ENCODE measurements around the gene SPATS2.
A peak's percentile ranks its signal among the peaks of the same experiment; 100 is the strongest.

The SPATS2 gene

DNA sequence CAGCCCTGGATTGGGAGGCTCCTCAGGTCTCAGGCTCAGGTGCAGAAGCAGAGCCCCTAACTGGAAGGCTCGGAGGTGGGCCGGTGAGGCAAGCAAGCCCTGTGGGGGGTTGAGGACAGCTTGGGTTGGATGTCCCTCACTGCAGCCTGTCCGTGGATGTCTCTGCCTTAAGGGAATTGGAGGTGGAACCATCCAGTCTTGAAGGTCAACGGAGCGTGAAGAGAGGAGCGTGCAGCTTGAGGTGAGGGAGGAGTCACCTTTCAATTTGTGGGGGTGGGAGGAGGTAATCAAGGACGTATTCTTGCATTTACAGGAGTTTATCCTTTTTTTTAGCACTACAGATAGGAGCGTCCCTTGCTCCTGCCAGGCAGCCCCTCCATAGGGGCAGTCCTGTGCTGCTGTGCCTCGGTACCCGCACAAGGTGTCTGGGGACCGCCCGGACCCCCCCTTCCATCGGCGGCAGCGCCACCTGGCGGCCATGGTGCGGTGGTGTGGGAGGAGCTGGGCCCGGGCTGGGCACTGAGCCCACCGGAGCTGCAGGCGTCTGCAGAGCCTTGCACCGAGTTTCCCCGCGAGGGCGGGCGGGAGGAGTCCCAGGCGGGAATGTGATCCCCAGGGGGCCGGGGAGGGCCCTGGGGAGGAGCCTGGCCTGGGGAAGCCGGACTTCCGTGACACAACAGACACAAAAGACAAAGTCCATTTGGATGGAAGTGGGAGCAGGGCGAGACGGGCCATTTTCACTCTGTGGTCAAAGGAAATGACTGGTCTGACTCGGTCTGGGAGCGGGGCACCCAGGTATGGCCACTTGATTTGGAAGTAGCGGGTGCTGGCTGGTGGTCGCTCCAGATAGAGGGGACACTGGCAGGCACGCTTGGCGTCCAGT, 19.7 kb upstream of the SPATS2 start:
- Histone ChIP-seq H3K4me2 (ENCODE audit: low read length) (peak overlapping the region; percentile 63), H3K4me1 (ENCODE audit: insufficient read depth, low read length, severe bottlenecking) (peaks cover 38% of the 10 kb centered on the region), H3K27me3 (ENCODE audit: insufficient read depth, low read length) (0 out of 2 replicates have a peak, but pooled peaks cover 4% of the 10 kb centered on the region), H3K9me2 (ENCODE audit: low read depth, low read length) (no peaks in the 10 kb centered on the region), H3K9me3 (ENCODE audit: low read length) (no peaks in the 10 kb centered on the region), H3K4me3 (ENCODE audit: low read depth, low read length, poor library complexity, severe bottlenecking) (peak overlapping the region; percentile 47), H3K9ac (ENCODE audit: low read length) (no peak overlapping the region), H3F3A (ENCODE audit: insufficient read depth, low read length) (no peaks in the 10 kb centered on the region), H3K79me2 (ENCODE audit: insufficient read depth, low read length) (no peaks in the 10 kb centered on the region), H3K27ac (ENCODE audit: low read depth, low read length, poor library complexity, severe bottlenecking) (no peak overlapping the region), H4K20me1 (ENCODE audit: insufficient read depth, low read length) (no peaks in the 10 kb centered on the region), H2AFZ (ENCODE audit: low read length) (no peak overlapping the region), H3K36me3 (ENCODE audit: insufficient read depth, low read length) (no peaks in the 10 kb centered on the region)
- TF ChIP-seq EZH2 (IDR thresholded peaks at IDR 0.05; ENCODE audit: borderline replicate concordance, low read length), result no peak
- TF ChIP-seq, protein P1, sequence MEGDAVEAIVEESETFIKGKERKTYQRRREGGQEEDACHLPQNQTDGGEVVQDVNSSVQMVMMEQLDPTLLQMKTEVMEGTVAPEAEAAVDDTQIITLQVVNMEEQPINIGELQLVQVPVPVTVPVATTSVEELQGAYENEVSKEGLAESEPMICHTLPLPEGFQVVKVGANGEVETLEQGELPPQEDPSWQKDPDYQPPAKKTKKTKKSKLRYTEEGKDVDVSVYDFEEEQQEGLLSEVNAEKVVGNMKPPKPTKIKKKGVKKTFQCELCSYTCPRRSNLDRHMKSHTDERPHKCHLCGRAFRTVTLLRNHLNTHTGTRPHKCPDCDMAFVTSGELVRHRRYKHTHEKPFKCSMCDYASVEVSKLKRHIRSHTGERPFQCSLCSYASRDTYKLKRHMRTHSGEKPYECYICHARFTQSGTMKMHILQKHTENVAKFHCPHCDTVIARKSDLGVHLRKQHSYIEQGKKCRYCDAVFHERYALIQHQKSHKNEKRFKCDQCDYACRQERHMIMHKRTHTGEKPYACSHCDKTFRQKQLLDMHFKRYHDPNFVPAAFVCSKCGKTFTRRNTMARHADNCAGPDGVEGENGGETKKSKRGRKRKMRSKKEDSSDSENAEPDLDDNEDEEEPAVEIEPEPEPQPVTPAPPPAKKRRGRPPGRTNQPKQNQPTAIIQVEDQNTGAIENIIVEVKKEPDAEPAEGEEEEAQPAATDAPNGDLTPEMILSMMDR (IDR thresholded peaks at IDR 0.05; ENCODE audit: low read length), result peak; percentile 96

GRCh38 chr12:49348781-49349180, 18.5 kb upstream of the SPATS2 start:
- Histone ChIP-seq H3K36me3 (ENCODE audit: insufficient read depth, low read length) (no peaks in the 10 kb centered on the region), H3K79me2 (ENCODE audit: insufficient read depth, low read length) (no peaks in the 10 kb centered on the region), H3K4me1 (ENCODE audit: insufficient read depth, low read length, severe bottlenecking) (peaks cover 26% of the 10 kb centered on the region), H3K9ac (ENCODE audit: low read length) (no peak overlapping the region), H3K4me2 (ENCODE audit: low read length) (no peak overlapping the region), H2AFZ (ENCODE audit: low read length) (no peak overlapping the region), H3F3A (ENCODE audit: insufficient read depth, low read length) (no peaks in the 10 kb centered on the region), H4K20me1 (ENCODE audit: insufficient read depth, low read length) (no peaks in the 10 kb centered on the region), H3K9me3 (ENCODE audit: low read length) (no peaks in the 10 kb centered on the region), H3K4me3 (ENCODE audit: low read depth, low read length, poor library complexity, severe bottlenecking) (no peak overlapping the region), H3K27ac (ENCODE audit: low read depth, low read length, poor library complexity, severe bottlenecking) (no peak overlapping the region), H3K9me2 (ENCODE audit: low read depth, low read length) (no peaks in the 10 kb centered on the region), H3K27me3 (ENCODE audit: insufficient read depth, low read length) (0 out of 2 replicates have a peak, but pooled peaks cover 4% of the 10 kb centered on the region)
- no peak for TF ChIP-seq EZH2 (IDR thresholded peaks at IDR 0.05; ENCODE audit: borderline replicate concordance, low read length)
- TF ChIP-seq, protein P1 (IDR thresholded peaks at IDR 0.05; ENCODE audit: low read length), result no peak

GRCh38 chr12:49349266-49349665, 18.0 kb upstream of the SPATS2 start:
- Histone ChIP-seq H3K9ac (ENCODE audit: low read length) (no peak overlapping the region), H3K36me3 (ENCODE audit: insufficient read depth, low read length) (no peaks in the 10 kb centered on the region), H3K9me3 (ENCODE audit: low read length) (no peaks in the 10 kb centered on the region), H3K4me3 (ENCODE audit: low read depth, low read length, poor library complexity, severe bottlenecking) (no peak overlapping the region), H3K9me2 (ENCODE audit: low read depth, low read length) (no peaks in the 10 kb centered on the region), H4K20me1 (ENCODE audit: insufficient read depth, low read length) (no peaks in the 10 kb centered on the region), H3K4me2 (ENCODE audit: low read length) (no peak overlapping the region), H3K27me3 (ENCODE audit: insufficient read depth, low read length) (0 out of 2 replicates have a peak, but pooled peaks cover 4% of the 10 kb centered on the region), H2AFZ (ENCODE audit: low read length) (no peak overlapping the region), H3F3A (ENCODE audit: insufficient read depth, low read length) (no peaks in the 10 kb centered on the region), H3K4me1 (ENCODE audit: insufficient read depth, low read length, severe bottlenecking) (peaks cover 26% of the 10 kb centered on the region), H3K79me2 (ENCODE audit: insufficient read depth, low read length) (no peaks in the 10 kb centered on the region), H3K27ac (ENCODE audit: low read depth, low read length, poor library complexity, severe bottlenecking) (no peak overlapping the region)
- TF ChIP-seq, protein P1 (IDR thresholded peaks at IDR 0.05; ENCODE audit: low read length), result no peak

Data from OCI-LY1 (cell line).